SU-DHL-6 (cell line): ENCODE measurements around the gene IQSEC3.

Experiments
- H2AFZ ChIP-seq: fragments of 200-600 bp; sonication (generic); 2 replicates; pipeline ENCODE4 v1.6.1; 2014; ENCODE audit warnings: low read depth, mild to moderate bottlenecking, moderate library complexity, mixed read lengths, antibody characterized with exemption, low read length; ENCODE audit not compliant: severe bottlenecking
- H3F3A ChIP-seq: fragments of 200-600 bp; shearing (Covaris generic); 2 replicates; pipeline ENCODE4 v1.6.0; 2016; ENCODE audit warnings: antibody characterized with exemption, mild to moderate bottlenecking; ENCODE audit not compliant: insufficient read depth
- H3K27ac ChIP-seq: fragments of 200-600 bp; sonication (generic); 2 replicates; pipeline ENCODE4 v1.5.1; 2016; ENCODE audit warnings: low read depth, mild to moderate bottlenecking, low read length, moderate library complexity, mixed read lengths
- H3K27me3 ChIP-seq: fragments of 200-600 bp; sonication (generic), shearing (Covaris generic); 2 replicates; pipeline ENCODE4 v1.6.0; 2014; ENCODE audit warnings: mild to moderate bottlenecking, low read length
- H3K36me3 ChIP-seq: fragments of 200-600 bp; sonication (generic); 2 replicates; pipeline ENCODE4 v1.6.1; 2014; ENCODE audit warnings: mild to moderate bottlenecking, low read length, mixed read lengths
- H3K4me2 ChIP-seq: fragments of 300-600, 200-600 bp; shearing (Covaris generic), sonication (generic); 2 replicates; pipeline ENCODE4 v1.6.0; 2014; ENCODE audit warnings: low read length, low read depth, mild to moderate bottlenecking; ENCODE audit not compliant: poor library complexity, severe bottlenecking
- H3K4me3 ChIP-seq: fragments of 200-600 bp; sonication (generic); 2 replicates; pipeline ENCODE4 v1.5.1; 2014; ENCODE audit warnings: antibody characterized with exemption, low read length, mild to moderate bottlenecking, mixed read lengths; ENCODE audit not compliant: insufficient read depth, poor library complexity, severe bottlenecking
- H3K79me2 ChIP-seq: fragments of 200-600 bp; sonication (generic); 2 replicates; pipeline ENCODE4 v1.6.1; 2014; ENCODE audit warnings: mild to moderate bottlenecking, low read length, moderate library complexity; ENCODE audit not compliant: insufficient read depth
- H3K9ac ChIP-seq: fragments of 200-600 bp; sonication (generic); 2 replicates; pipeline ENCODE4 v1.7.0; 2014; ENCODE audit warnings: mild to moderate bottlenecking, low read length
- H3K9me2 ChIP-seq: fragments of 200-600 bp; sonication (generic); replicated peaks from 2 replicates; pipeline ENCODE4 v1.6.1; 2014; ENCODE audit warnings: low read length; ENCODE audit not compliant: insufficient read depth
- H3K9me3 ChIP-seq: fragments of 200-600 bp; sonication (generic); 2 replicates; pipeline ENCODE4 v1.6.1; 2014; ENCODE audit warnings: low read length, mixed read lengths; ENCODE audit not compliant: insufficient read depth
- H4K20me1 ChIP-seq: fragments of 200-600 bp; sonication (generic); 2 replicates; pipeline ENCODE4 v1.6.1; 2014; ENCODE audit warnings: low read depth, mild to moderate bottlenecking, antibody characterized with exemption, low read length, moderate library complexity, mixed read lengths
- CTCF ChIP-seq: fragments of 200-600 bp; sonication (generic); IDR thresholded peaks from one replicate; pipeline ENCODE4 v1.5.1; 2017; ENCODE audit warnings: antibody characterized with exemption, mild to moderate bottlenecking, low read length, moderate library complexity; ENCODE audit not compliant: insufficient read depth, poor library complexity, severe bottlenecking
- EZH2phosphoT487 ChIP-seq: fragments of 200-600 bp; sonication (generic), shearing (Covaris generic); conservative IDR thresholded peaks from 2 replicates; pipeline ENCODE4 v1.6.1; 2018; ENCODE audit warnings: mild to moderate bottlenecking, antibody characterized with exemption, low read length, moderate library complexity, mixed read lengths

Gene IQSEC3

DNA sequence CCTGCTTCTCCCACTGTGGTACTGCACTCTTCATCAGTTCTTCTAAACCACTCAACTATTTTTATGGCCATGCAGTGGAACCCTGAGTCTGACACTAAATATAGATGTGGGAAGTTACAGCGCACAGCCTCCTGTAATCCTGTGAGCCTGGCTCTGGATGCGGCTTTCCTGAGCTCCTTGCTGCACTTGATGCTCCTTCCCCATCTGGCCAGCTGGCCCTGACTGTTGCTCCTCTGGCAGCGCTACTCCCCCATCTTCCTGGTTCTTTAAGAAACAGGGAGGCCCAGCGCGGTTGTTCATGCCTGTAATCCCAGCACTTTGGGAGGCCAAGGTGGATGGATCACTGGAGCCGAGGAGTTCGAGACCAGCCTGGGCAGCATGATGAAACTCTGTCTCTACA, 24.6 kb downstream of the IQSEC3 start:
- no peak overlapping the region for H2AFZ ChIP-seq
- no peaks in the 10 kb centered on the region for H4K20me1 ChIP-seq
- H3K27ac ChIP-seq: no peak overlapping the region
- H3F3A ChIP-seq: no peaks in the 10 kb centered on the region
- H3K27me3 ChIP-seq: no peaks in the 10 kb centered on the region
- H3K9me2 ChIP-seq: no peaks in the 10 kb centered on the region
- no peak overlapping the region for H3K9ac ChIP-seq
- TF ChIP-seq EZH2phosphoT487: no peak
- TF ChIP-seq CTCF: no peak
- no peak overlapping the region for H3K4me2 ChIP-seq
- H3K36me3 ChIP-seq: no peaks in the 10 kb centered on the region
- peaks cover 15% of the 10 kb centered on the region; the same call in 1 of the 2 replicates for H3K9me3 ChIP-seq
- no peak overlapping the region for H3K4me3 ChIP-seq
- H3K79me2 ChIP-seq: no peaks in the 10 kb centered on the region

DNA sequence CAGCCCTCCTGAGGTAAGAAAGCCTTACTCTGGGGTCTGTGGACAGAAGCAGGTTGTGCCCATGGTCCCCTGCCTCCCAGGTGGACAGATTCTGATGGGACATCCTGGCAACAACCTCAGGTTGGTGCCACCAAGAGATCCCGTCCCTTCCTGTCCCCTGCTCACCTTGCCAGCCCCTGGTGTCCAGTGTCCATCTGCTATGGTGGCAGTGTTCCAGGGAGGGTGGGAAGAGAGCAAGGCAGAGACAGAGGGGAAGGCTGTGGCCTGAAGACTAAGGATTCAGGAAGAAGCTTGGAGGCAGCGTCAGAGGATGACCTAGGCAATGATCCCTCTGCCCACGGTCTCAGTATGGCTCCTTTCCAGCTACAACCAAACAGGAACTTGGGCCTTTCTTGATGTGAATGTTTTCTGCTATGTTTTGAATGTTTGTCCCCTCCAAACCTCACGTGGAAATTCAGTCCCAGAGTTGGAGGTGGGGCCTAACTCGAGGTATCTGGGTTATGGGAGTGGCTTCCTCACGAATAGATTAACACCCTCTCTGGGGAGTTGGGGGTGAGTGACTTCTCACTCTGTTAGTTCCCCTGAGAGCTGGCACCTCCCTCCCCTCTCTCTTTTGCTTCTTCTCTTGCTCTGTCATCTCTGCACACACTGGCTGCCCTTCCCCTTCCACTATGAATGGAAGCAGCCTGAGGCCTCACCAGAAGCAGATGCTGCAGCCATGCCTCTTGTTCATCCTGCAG, 26.9 kb downstream of the IQSEC3 start:
- Histone ChIP-seq H3K27me3 (no peaks in the 10 kb centered on the region), H2AFZ (no peak overlapping the region), H3K9me2 (no peaks in the 10 kb centered on the region), H3K4me2 (no peak overlapping the region), H3K27ac (no peak overlapping the region), H3K36me3 (no peaks in the 10 kb centered on the region), H3K9me3 (peaks cover 15% of the 10 kb centered on the region; the same call in 1 of the 2 replicates), H3K79me2 (no peaks in the 10 kb centered on the region), H4K20me1 (no peaks in the 10 kb centered on the region), H3K4me3 (no peak overlapping the region), H3F3A (no peaks in the 10 kb centered on the region), H3K9ac (no peak overlapping the region)
- TF ChIP-seq EZH2phosphoT487 (no peak), CTCF (no peak)

DNA sequence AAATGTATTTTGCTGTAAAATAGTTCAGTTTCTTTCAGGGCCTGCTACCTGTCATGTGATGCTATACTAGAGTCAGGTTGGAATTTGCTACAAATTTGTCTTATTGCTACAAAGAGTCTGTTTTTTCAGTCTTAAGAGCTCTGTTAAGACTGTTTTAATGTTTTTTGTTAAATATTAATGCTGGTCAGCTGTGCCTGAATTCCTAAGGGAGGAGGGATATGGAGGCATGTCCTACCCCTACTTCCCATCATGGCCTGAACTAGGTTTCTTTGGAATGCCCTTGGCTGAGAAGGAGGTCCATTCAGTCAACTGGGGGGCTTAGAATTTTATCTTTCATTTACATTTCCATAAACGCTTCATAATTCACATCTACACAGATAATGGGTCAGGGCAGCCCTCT, 30.0 kb downstream of the IQSEC3 start:
- Histone ChIP-seq H3K27me3 (no peaks in the 10 kb centered on the region), H3F3A (no peaks in the 10 kb centered on the region), H3K4me3 (no peak overlapping the region), H3K9me3 (no peaks in the 10 kb centered on the region), H3K36me3 (no peaks in the 10 kb centered on the region), H4K20me1 (no peaks in the 10 kb centered on the region), H3K9me2 (no peaks in the 10 kb centered on the region), H3K9ac (no peak overlapping the region), H3K27ac (no peak overlapping the region), H2AFZ (no peak overlapping the region), H3K79me2 (no peaks in the 10 kb centered on the region), H3K4me2 (no peak overlapping the region)
- TF ChIP-seq EZH2phosphoT487 (no peak), CTCF (no peak)
